K562 (cell line): ENCODE measurements around the gene P2RX1. TPM values are rescaled to one million over a fixed set of nuclear protein-coding genes. Genes with fewer than 3 reads are reported as not detected.

Experiments used
- ATAC-seq: fragments of 200-7000 bp; cut with Tn5 transposase; 3 replicates; pipeline ENCODE4 v1.9.1; 2020; ENCODE audit warnings: moderate library complexity
- BruUV-seq: library from RNA; stranded (reverse); fragments of 400-500 nt; replicated peaks from 2 replicates; lab custom pipeline; 2021; lab: Mats Ljungman, UMichigan
- CTCF ChIA-PET: fragments of 300-600 bp; formaldehyde crosslinking; extraction: SDS; loops from one replicate; lab custom pipeline; 2021; ENCODE audit warnings: low intra/inter-chr PET ratio; lab: Yijun Ruan, JAX
- POLR2A ChIA-PET: fragments of 300-600, 350-650 bp; sonication (Branson Sonifier 250); formaldehyde crosslinking; extraction: SDS; loops from one replicate; lab custom pipeline; 2021; ENCODE audit warnings: antibody characterized with exemption, inconsistent platforms; lab: Yijun Ruan, JAX
- DNase-seq, 4 experiments: peaks; one replicate each; pipeline versions ENCODE4 v3.0.0 to v3.0.0-alpha.2; 2011 to 2018; ENCODE audit warnings: low spot score in 3 of 4, mixed read lengths in 3 of 4; ENCODE audit errors: extremely low read depth in 1 of 4
- FAIRE-seq: peaks from 2 replicates; lab custom pipeline; 2011; peaks lifted over from hg19 to GRCh38; lab: Jason Lieb, UNC
- H2AFZ ChIP-seq: 2 replicates; pipeline ENCODE4 v1.6.0; 2011; ENCODE audit warnings: low read depth, low read length, control low read depth, inconsistent platforms
- H3K27ac ChIP-seq: fragments of 200-600 bp; 3 replicates; pipeline ENCODE4 v1.8.0; 2011; ENCODE audit warnings: low read depth, mild to moderate bottlenecking, control low read depth, inconsistent platforms, low read length, moderate library complexity, mixed read lengths; ENCODE audit errors: extremely low read depth
- H3K27me3 ChIP-seq, 2 experiments: fragments of 300-600 bp in 1 of 2; 2 replicates in 1 of 2; 3 replicates in 1 of 2; pipeline versions ENCODE4 v1.6.0 to v1.8.0; 2011; ENCODE audit warnings: inconsistent platforms in 2 of 2, low read length in 2 of 2, mild to moderate bottlenecking in 1 of 2, mixed read lengths in 1 of 2, moderate library complexity in 1 of 2; ENCODE audit not compliant: control insufficient read depth in 2 of 2, insufficient read depth in 2 of 2
- H3K36me3 ChIP-seq: fragments of 300-600 bp; 3 replicates; pipeline ENCODE4 v1.8.0; 2011; ENCODE audit warnings: mild to moderate bottlenecking, low read length, inconsistent platforms; ENCODE audit not compliant: control insufficient read depth, insufficient read depth
- H3K4me1 ChIP-seq, 2 experiments: fragments of 200-600 bp in 1 of 2; replicated peaks in 1 of 2; 2 replicates in 1 of 2; 3 replicates in 1 of 2; pipeline versions ENCODE4 v1.5.1 to v1.8.0; 2011; ENCODE audit warnings: inconsistent platforms in 2 of 2, low read length in 2 of 2, mild to moderate bottlenecking in 1 of 2, mixed read lengths in 1 of 2, moderate library complexity in 1 of 2; ENCODE audit not compliant: control insufficient read depth in 2 of 2, insufficient read depth in 2 of 2
- H3K4me2 ChIP-seq: 2 replicates; pipeline ENCODE4 v1.6.1; 2011; ENCODE audit warnings: low read length, control low read depth, inconsistent platforms, mixed read lengths; ENCODE audit not compliant: insufficient read depth
- H3K4me3 ChIP-seq: fragments of 200-600 bp; sonication (generic), shearing (Covaris generic); 2 replicates; pipeline ENCODE4 v1.5.1; 2016; ENCODE audit warnings: control low read depth, inconsistent platforms
- H3K79me2 ChIP-seq: fragments of 200-600 bp; 3 replicates; pipeline ENCODE4 v1.8.0; 2011; ENCODE audit warnings: low read length, inconsistent platforms; ENCODE audit not compliant: control insufficient read depth, insufficient read depth
- H3K9ac ChIP-seq, 2 experiments: 2 replicates each; pipeline versions ENCODE4 v1.6.0 to v1.6.1; 2011; ENCODE audit warnings: low read depth in 2 of 2, low read length in 2 of 2, control low read depth in 1 of 2, inconsistent platforms in 1 of 2, mild to moderate bottlenecking in 1 of 2, mixed read lengths in 1 of 2; ENCODE audit not compliant: insufficient read depth in 1 of 2
- H3K9me1 ChIP-seq: one replicate; pipeline ENCODE4 v1.6.0; 2011; ENCODE audit warnings: inconsistent platforms, mild to moderate bottlenecking, low read length, moderate library complexity; ENCODE audit not compliant: control insufficient read depth, insufficient read depth
- H3K9me3 ChIP-seq: replicated peaks from 2 replicates; pipeline ENCODE4 v1.5.1; 2011; ENCODE audit warnings: low read depth, low read length, inconsistent platforms; ENCODE audit not compliant: control insufficient read depth, insufficient read depth
- H4K20me1 ChIP-seq: replicated peaks from 2 replicates; pipeline ENCODE4 v1.6.1; 2011; ENCODE audit warnings: low read length, inconsistent platforms, mixed read lengths; ENCODE audit not compliant: control insufficient read depth, insufficient read depth
- BRF2 ChIP-seq: IDR thresholded peaks from 3 replicates; pipeline ENCODE4 v1.6.1; 2011; ENCODE audit warnings: borderline replicate concordance, mild to moderate bottlenecking; ENCODE audit not compliant: insufficient read length, insufficient read depth
- CBFA2T3 ChIP-seq: fragments of 450-650 bp; IDR thresholded peaks from 2 replicates; pipeline ENCODE4 v1.6.1; 2017
- CREB3 ChIP-seq: fragments of 450-650 bp; conservative IDR thresholded peaks from 2 replicates; pipeline ENCODE4 v1.6.1; 2016; ENCODE audit warnings: missing genetic modification characterization, low read depth, mild to moderate bottlenecking, missing compliant biosample characterization, moderate library complexity
- DPF2 ChIP-seq: fragments of 450-650 bp; IDR thresholded peaks from 2 replicates; pipeline ENCODE4 v1.6.1; 2016
- FOXP1 ChIP-seq: sonication (generic); formaldehyde crosslinking; IDR thresholded peaks from 2 replicates; pipeline ENCODE4 v1.8.0; 2022; ENCODE audit warnings: mild to moderate bottlenecking, missing genetic modification reagents
- NRF1 ChIP-seq, 2 experiments: fragments of 450-650 bp; IDR thresholded peaks in 1 of 2; conservative IDR thresholded peaks in 1 of 2; 2 replicates each; pipeline ENCODE4 v1.6.1; 2014; ENCODE audit warnings: mild to moderate bottlenecking in 2 of 2
- RBFOX2 ChIP-seq: fragments of 200-400 bp; formaldehyde crosslinking; IDR thresholded peaks from 2 replicates; pipeline ENCODE4 v1.6.1; 2017; ENCODE audit warnings: low read depth, mild to moderate bottlenecking, low read length, moderate library complexity
- SUPT5H ChIP-seq: fragments of 450-650 bp; IDR thresholded peaks from 2 replicates; pipeline ENCODE4 v1.6.1; 2016
- TCF7 ChIP-seq: sonication (generic); IDR thresholded peaks from 2 replicates; pipeline ENCODE4 v1.6.1; 2016; ENCODE audit warnings: antibody characterized with exemption, borderline replicate concordance
- TFAP4 ChIP-seq: sonication (generic); formaldehyde crosslinking; IDR thresholded peaks from 2 replicates; pipeline ENCODE4 v1.8.0; 2022; ENCODE audit warnings: missing genetic modification reagents, mild to moderate bottlenecking, moderate library complexity, borderline replicate concordance
- ZBTB11 ChIP-seq, 3 experiments: fragments of 200-800 bp in 1 of 3; fragments of 250-450 bp in 1 of 3; fragments of 450-650 bp in 1 of 3; sonication (Bioruptor Pico) in 1 of 3; sonication (Bioruptor generic) in 1 of 3; formaldehyde crosslinking in 1 of 3; IDR thresholded peaks; 2 replicates each; pipeline versions ENCODE4 v1.6.1 to v1.8.0; 2016 to 2022; ENCODE audit warnings: mild to moderate bottlenecking in 2 of 3, missing genetic modification characterization in 2 of 3, missing compliant biosample characterization in 1 of 3, moderate library complexity in 1 of 3
- ZNF584 ChIP-seq: fragments of 200-800 bp; sonication (Bioruptor generic); IDR thresholded peaks from 2 replicates; pipeline ENCODE4 v1.6.1; 2016; ENCODE audit warnings: low read depth, mild to moderate bottlenecking, missing genetic modification characterization, missing compliant biosample characterization
- ZNF77 ChIP-seq: fragments of 250-450 bp; sonication (Bioruptor Pico); IDR thresholded peaks from 2 replicates; pipeline ENCODE4 v1.5.0; 2020
- WGBS: fragments of 100-300 bp; shearing (Covaris generic); methylation state at CpG from one replicate; pipeline ENCODE4 v1.1.6; 2016; ENCODE audit warnings: low coverage, mixed read lengths; ENCODE audit not compliant: insufficient coverage; ENCODE audit errors: missing lambda C conversion rate; 5-methylcytosine and 5-hydroxymethylcytosine counted together
- in situ Hi-C: fragments of 300-500 bp; cut with MboI; formaldehyde crosslinking; loops from 4 replicates; pipeline ENCODE4 v1.15.0; 2018; ENCODE audit warnings: inconsistent platforms, mixed read lengths
- intact Hi-C: fragments of 100-400 bp; cut with micrococcal nuclease; formaldehyde crosslinking; loops from 2 replicates; pipeline ENCODE4 v1.14.2; 2022
- polyA plus RNA-seq, 8 experiments: library from polyadenylated mRNA; depleted of rRNA in 4 of 8; stranded (reverse) in 5 of 8; unstranded in 3 of 8; fragments of >200 nt; fragmentation: Nextera tagmentation in 2 of 8; fragmentation: Illumina TruSeq in 1 of 8; extraction: Ambion mirVana in 2 of 8; extraction: Trizol in 1 of 8; gene quantifications; 2 replicates each; pipeline versions ENCODE4 v1.2.1 to v1.2.3, GENCODE V29; 2011 to 2014; ENCODE audit warnings: inconsistent platforms in 1 of 8, missing spikeins in 1 of 8
- total RNA-seq, 7 experiments: library from RNA; depleted of rRNA in 6 of 7; stranded (reverse); fragments of >200 nt in 6 of 7; fragmentation: Illumina TruSeq in 2 of 7; extraction: Trizol in 2 of 7; gene quantifications; 2 replicates each; pipeline versions ENCODE4 v1.2.1 to v1.2.3, GENCODE V29; 2011 to 2021; ENCODE audit warnings: low replicate concordance in 1 of 7

P2RX1 gene
- total and polyA plus RNA-seq, 9 of the 15 experiments (the other 6 are each of a cell fraction or from before 2014, with no cell fraction given), result 0.27 to 20.3 (median 10.3) TPM

GRCh38 chr17:3888343-3889171 lies 27.7 kb downstream of the P2RX1 start:
- 11% methylated on average over 7 of the region's 50 CpGs for WGBS
- H3K4me2 ChIP-seq, result peak overlapping the region; percentile 68
- ChIA-PET CTCF (no interaction called here), POLR2A (no interaction called here)
- H3K4me3 ChIP-seq, result no peak overlapping the region
- peak overlapping the region; percentile 87 for H3K27ac ChIP-seq
- in situ Hi-C loops (no loop called here), intact Hi-C loops (no loop called here)
- no peaks in the 10 kb centered on the region for H3K9me1 ChIP-seq
- H3K27me3 ChIP-seq, result no peaks in the 10 kb centered on the region
- H3K36me3 ChIP-seq, result peaks cover 17% of the 10 kb centered on the region; the same call in 1 of the 3 replicates
- H3K9ac ChIP-seq, result peak overlapping the region; percentile 79 to 92
- DNase-seq, result peak; percentile 82 to 92 (median 86)
- TSS peak; percentile 92 for BruUV-seq
- no peaks in the 10 kb centered on the region for H3K9me3 ChIP-seq
- peaks cover 27 to 66% of the 10 kb centered on the region in 2 experiments for H3K4me1 ChIP-seq
- peak; percentile 82 for FAIRE-seq
- ATAC-seq, result peak; percentile 72
- no peaks in the 10 kb centered on the region for H4K20me1 ChIP-seq
- peaks cover 36% of the 10 kb centered on the region for H3K79me2 ChIP-seq
- peak overlapping the region; percentile 77 for H2AFZ ChIP-seq
- TF ChIP-seq DPF2 (peak; percentile 60; the same call in 1 of the 2 replicates), RBFOX2 (peak; percentile 90), CREB3 (tag) (0 out of 2 replicates have a peak, but pooled peaks have one; percentile 36), ZBTB11 (CRISPR knock-in tag; IDR thresholded peaks at IDR 0.05) (0 out of 6 replicates have a peak, but pooled peaks of 1 of the 3 experiments have one; percentile 26), TFAP4 (CRISPR knock-in tag) (peak; percentile 93), SUPT5H (peak; percentile 73), BRF2 (no peak), NRF1 (conservative IDR thresholded peaks at IDR 0.05 in 1 of 2, IDR thresholded peaks at IDR 0.05 in 1 of 2) (peak; percentile 86 to 88), ZNF584 (CRISPR knock-in tag) (peak; percentile 30; the same call in 1 of the 2 replicates), TCF7 (no peak), CBFA2T3 (peak; percentile 11; the same call in 1 of the 2 replicates), ZNF77 (no peak), FOXP1 (CRISPR knock-in tag) (no peak; the same call in 1 of the 2 replicates)
